GM12878 (cell line): Measurements from ENCODE around the gene POLRMT.

Experiments used
- CHD1 ChIP-seq: IDR thresholded peaks from 2 replicates; pipeline ENCODE4 v1.6.1; 2012; ENCODE audit warnings: low read depth, low read length, improper control_type of control experiment
- HDAC6 ChIP-seq: fragments of 200-600 bp; sonication (generic); IDR thresholded peaks from one replicate; pipeline ENCODE4 v1.8.0; 2017; ENCODE audit warnings: antibody characterized with exemption; ENCODE audit not compliant: unreplicated experiment
- POLR2AphosphoS5 ChIP-seq: IDR thresholded peaks from 2 replicates; pipeline ENCODE4 v1.6.1; 2011; ENCODE audit warnings: mild to moderate bottlenecking, low read length, inconsistent platforms
- SMC3 ChIP-seq: IDR thresholded peaks from 2 replicates; pipeline ENCODE4 v1.6.1; 2011; ENCODE audit warnings: low read length, improper control_type of control experiment, borderline replicate concordance
- USF2 ChIP-seq: IDR thresholded peaks from 2 replicates; pipeline ENCODE4 v1.6.1; 2011; ENCODE audit warnings: low read depth, low read length, improper control_type of control experiment, borderline replicate concordance
- TF ChIP-seq, protein P1 (sequence below): fragments of 450-650 bp; formaldehyde crosslinking; IDR thresholded peaks from 2 replicates; pipeline ENCODE4 v1.4.0; 2020; ENCODE audit warnings: mild to moderate bottlenecking, moderate library complexity
- TF ChIP-seq, protein P2 (sequence below), 3 experiments: IDR thresholded peaks in 2 of 3; conservative IDR thresholded peaks in 1 of 3; 2 replicates each; pipeline ENCODE4 v1.5.1; 2011; ENCODE audit warnings: low read depth in 3 of 3, low read length in 3 of 3, mild to moderate bottlenecking in 3 of 3, control low read depth in 2 of 3, moderate library complexity in 2 of 3, inconsistent platforms in 1 of 3, mixed read lengths in 1 of 3; ENCODE audit not compliant: control insufficient read depth in 2 of 3, insufficient read depth in 1 of 3; ENCODE audit errors: extremely low read depth in 1 of 3

DNA sequence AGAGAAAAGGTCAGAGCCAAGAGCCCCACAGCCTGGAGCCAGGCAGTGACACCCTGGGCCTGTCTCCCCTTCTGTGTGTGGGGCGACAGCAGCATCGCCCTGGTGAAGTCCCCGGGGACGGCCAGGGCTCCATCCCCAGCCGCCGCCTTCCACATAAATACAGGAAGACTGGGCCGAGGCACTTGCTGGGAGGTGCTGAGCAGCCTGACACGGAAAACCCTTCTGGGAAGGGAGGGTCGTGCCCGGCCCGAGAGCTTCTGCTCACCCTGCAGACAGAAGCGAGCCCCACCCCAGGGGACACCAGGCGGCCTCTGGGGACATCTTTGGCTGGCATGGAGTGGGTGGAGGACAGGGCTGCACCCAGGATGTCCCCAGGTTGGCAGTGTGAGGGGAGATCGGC lies 11.5 kb upstream of the POLRMT start:
- no peak for TF ChIP-seq HDAC6
- TF ChIP-seq, protein P1, sequence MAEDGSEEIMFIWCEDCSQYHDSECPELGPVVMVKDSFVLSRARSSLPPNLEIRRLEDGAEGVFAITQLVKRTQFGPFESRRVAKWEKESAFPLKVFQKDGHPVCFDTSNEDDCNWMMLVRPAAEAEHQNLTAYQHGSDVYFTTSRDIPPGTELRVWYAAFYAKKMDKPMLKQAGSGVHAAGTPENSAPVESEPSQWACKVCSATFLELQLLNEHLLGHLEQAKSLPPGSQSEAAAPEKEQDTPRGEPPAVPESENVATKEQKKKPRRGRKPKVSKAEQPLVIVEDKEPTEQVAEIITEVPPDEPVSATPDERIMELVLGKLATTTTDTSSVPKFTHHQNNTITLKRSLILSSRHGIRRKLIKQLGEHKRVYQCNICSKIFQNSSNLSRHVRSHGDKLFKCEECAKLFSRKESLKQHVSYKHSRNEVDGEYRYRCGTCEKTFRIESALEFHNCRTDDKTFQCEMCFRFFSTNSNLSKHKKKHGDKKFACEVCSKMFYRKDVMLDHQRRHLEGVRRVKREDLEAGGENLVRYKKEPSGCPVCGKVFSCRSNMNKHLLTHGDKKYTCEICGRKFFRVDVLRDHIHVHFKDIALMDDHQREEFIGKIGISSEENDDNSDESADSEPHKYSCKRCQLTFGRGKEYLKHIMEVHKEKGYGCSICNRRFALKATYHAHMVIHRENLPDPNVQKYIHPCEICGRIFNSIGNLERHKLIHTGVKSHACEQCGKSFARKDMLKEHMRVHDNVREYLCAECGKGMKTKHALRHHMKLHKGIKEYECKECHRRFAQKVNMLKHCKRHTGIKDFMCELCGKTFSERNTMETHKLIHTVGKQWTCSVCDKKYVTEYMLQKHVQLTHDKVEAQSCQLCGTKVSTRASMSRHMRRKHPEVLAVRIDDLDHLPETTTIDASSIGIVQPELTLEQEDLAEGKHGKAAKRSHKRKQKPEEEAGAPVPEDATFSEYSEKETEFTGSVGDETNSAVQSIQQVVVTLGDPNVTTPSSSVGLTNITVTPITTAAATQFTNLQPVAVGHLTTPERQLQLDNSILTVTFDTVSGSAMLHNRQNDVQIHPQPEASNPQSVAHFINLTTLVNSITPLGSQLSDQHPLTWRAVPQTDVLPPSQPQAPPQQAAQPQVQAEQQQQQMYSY (CRISPR knock-in tag) = no peak
- TF ChIP-seq SMC3 = no peak
- no peak for TF ChIP-seq CHD1
- TF ChIP-seq USF2 = no peak
- TF ChIP-seq, protein P2, sequence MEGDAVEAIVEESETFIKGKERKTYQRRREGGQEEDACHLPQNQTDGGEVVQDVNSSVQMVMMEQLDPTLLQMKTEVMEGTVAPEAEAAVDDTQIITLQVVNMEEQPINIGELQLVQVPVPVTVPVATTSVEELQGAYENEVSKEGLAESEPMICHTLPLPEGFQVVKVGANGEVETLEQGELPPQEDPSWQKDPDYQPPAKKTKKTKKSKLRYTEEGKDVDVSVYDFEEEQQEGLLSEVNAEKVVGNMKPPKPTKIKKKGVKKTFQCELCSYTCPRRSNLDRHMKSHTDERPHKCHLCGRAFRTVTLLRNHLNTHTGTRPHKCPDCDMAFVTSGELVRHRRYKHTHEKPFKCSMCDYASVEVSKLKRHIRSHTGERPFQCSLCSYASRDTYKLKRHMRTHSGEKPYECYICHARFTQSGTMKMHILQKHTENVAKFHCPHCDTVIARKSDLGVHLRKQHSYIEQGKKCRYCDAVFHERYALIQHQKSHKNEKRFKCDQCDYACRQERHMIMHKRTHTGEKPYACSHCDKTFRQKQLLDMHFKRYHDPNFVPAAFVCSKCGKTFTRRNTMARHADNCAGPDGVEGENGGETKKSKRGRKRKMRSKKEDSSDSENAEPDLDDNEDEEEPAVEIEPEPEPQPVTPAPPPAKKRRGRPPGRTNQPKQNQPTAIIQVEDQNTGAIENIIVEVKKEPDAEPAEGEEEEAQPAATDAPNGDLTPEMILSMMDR (IDR thresholded peaks at IDR 0.05 in 2 of 3, conservative IDR thresholded peaks at IDR 0.05 in 1 of 3; ENCODE audit: control insufficient read depth in 2 of 3, extremely low read depth in 1 of 3, insufficient read depth in 1 of 3, low read depth in 3 of 3, low read length in 3 of 3) = no peak
- no peak for TF ChIP-seq POLR2AphosphoS5
